Fibroblast of upper back skin (primary cell): Measurements from ENCODE around the gene ROBO1.
A peak's percentile ranks its signal among the peaks of the same experiment; 100 is the strongest.
"Not testable (repeated sequence)": the region's sequence is repeated elsewhere in the genome, so short reads cannot be mapped to it uniquely, and the experiment has no call there.

Experiments
- DNase-seq: peaks from one replicate; pipeline ENCODE4 v3.0.0-alpha.2; 2013

The ROBO1 gene

GRCh38 chr3:78724859-78725258 lies 1042.9 kb downstream of the ROBO1 start:
- DNase-seq, result no peak

DNA sequence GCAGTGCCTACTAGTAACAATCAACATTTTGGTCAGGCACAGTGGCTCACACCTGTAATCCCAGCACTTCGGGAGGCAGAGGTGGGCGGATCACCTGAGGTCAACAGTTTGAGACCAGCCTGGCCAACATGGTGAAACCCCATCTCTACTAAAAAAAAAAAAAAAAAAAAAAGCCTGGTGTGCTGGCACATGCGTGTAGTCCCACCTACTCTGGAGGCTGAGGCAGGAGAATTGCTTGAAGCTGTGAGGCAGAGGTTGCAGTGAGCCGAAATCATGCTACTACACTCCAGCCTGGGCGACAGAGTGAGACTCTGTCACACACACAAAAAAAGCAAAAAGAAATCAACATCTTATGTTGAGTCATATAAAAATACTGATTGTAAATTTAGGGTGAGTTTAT lies 1043.4 kb downstream of the ROBO1 start:
- DNase-seq, result not testable (repeated sequence)

GRCh38 chr3:78721771-78722543 lies 1045.8 kb downstream of the ROBO1 start:
- no peak for DNase-seq

DNA sequence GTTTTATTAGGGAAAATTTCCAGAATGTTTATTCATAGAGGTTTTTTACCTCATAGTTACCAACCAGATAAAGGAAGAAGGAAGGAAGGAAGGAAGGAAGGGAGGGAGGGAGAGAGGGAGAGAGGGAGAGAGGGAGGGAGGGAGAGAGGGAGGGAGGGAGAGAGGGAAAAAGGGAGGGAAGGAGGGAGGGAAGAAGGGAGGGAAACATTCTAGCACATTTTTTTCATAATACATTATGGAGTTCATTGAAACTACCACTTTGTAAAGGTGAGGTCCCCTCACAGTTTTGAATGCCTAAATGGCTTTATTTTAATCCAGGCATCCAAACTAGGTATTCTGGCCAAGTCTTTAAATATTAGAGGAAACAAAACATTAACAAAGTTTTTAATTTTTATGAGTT lies 1049.1 kb downstream of the ROBO1 start:
- DNase-seq, result no peak

DNA sequence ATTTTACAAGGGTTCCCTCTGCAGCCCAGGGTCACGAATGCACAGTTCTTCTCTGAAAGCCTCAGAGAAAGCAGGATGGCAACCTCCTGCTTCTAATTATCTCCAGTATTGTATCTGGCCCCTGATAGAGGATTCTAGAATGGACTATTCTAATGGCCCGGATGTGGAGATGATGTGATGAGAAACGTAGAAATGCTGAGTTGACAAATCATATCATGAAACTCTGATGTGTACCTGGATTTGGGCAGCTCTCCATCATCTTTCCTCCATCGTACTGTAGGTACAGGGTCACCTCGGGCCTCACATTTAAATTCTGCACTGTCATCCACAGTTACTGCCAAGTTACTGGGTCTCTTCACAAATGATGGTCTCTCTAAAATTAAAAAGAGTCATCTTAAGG lies 1050.8 kb downstream of the ROBO1 start:
- DNase-seq, result no peak

DNA sequence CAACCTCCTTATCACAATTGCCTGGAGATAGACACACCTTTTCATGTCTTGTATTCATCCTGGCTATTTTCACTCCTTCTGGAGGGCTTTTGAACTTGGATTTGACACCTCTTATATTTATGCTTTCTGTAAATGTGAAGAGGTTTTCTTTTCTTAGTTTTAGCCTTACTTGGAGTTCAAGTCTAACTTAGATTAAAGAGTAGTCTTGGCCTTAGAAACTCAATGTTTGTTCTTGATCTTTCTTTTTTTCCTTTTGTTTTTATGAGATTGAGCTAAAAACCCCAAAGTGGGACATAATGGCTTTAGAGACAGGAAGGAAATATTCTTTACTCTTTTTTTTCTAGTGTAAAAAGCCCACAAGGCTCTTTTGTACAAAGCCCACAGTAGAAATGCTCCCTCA lies 1054.9 kb downstream of the ROBO1 start:
- DNase-seq, result no peak

DNA sequence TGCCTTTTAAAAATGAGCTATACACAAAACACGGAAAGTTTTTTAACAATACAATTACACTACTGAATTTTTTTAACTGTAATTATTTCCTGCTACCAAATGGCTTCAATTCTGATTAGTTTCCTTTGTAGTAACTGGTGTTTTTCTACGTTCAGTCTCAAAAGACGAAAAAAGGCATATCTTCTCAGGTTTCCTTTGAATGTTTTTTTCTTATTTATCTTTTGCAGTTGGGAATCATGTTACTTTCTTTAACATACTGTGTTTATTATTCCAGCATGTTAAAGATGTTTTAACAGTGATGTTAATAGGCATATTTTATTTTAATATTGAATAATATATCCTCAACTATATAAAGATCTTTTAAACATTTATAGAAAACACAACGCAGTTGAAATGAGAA lies 1055.5 kb downstream of the ROBO1 start:
- no peak for DNase-seq

DNA sequence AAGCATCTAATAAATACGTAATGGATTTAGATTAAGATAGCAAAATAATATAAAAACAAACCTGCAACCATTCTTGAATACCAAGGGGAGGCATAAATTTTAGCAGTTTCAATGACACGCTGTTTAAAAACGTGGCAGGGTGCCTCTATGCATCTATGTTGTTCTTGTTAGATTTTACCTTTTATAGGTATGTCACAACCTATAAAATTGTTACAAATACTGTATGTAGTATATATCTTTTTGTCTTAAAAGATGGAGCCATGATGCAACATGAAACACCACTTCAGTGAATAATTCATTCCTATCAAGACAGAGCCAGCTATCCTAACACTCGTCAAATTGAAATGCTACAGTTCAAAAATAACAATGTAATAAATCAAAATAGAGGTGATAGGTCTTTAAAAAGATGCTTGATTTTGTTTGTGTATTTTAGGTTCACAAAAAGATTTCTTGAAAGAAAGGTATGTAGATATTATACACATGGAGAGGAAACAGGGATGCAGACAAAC lies 1059.2 kb downstream of the ROBO1 start:
- DNase-seq, result no peak

DNA sequence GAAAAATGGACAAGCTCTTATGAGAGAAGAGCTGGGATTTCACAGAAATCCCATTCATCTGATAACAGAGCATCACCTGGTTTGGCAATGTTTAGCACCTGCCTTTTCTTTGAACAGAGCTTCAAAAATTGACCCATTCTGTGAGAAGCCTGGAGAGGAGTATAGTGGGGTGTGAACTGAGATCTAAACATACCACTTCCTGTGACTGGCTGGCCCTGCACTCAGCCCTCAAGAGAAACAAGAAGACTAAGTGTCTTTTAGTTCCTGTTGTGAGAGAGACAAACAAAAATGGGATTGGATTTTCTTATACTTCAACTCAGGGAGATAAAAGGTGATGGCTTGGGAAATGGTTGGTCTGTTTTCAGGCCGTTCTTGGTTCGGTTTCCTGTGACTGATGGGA lies 1060.2 kb downstream of the ROBO1 start:
- no peak for DNase-seq

DNA sequence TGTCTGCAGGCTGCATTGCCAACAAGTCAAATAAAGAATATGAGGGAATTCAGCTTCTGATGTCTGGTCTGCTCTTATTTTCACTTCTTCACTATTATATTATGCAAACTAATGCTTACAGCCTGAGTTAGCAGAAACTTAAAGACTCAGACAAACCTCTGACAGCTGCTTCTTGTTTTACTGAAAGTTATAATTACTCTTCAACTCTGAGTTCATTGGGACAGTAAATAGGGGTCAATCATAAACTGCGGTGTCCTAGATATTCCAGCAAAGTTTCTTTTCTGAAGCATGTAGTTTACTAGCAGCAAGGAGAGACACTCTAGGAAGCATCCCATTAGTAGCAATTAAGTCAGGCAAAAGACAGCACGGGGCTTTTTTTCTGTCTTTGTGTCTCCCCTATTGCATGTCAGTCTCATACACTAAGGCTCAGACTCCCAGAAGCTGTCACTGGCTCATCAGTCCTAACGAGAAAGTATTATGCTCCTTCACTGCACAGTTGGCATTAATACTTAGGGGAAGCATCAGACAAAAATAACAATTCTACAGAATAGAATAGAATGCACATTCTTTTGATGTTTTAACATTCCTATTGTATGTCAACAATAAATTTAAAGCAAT lies 1060.8 kb downstream of the ROBO1 start:
- DNase-seq, result no peak

DNA sequence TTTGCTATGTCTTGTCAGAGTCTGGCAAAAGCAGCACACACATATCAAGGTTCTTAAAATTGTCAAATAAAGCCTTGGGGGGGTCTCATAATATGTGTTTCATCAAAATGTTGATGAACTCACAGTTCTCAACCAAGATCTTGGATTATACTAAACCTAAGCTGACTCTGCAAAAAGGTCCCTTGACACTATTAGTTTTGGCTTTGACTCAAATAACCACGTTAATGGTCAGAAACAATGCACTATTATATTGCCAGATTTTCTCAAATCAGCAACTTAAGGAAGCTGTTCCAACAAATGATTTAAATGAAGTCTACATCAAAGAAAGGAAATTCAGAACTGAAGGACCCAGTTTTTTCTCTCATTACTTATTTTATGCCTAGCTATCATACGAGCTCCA lies 1063.9 kb downstream of the ROBO1 start:
- peak; percentile 25 for DNase-seq

DNA sequence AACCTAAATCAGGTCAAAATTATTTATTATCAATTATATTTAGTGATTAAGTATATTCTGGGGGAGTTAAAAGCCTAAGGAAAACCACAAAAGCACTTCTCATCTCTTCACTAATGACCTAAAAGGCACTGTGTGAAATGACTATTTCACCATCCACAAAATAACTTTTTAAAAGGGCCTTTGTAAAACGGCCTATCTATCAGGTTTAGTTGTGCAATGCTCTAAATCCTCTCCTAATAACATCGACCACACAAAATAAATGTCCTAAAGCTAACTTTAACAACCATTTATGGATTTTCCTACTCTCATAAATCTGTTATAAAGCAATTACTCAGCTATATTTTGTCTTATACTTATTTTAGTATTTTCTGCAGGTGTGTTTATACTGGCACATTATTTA lies 1066.3 kb downstream of the ROBO1 start:
- DNase-seq, result no peak

DNA sequence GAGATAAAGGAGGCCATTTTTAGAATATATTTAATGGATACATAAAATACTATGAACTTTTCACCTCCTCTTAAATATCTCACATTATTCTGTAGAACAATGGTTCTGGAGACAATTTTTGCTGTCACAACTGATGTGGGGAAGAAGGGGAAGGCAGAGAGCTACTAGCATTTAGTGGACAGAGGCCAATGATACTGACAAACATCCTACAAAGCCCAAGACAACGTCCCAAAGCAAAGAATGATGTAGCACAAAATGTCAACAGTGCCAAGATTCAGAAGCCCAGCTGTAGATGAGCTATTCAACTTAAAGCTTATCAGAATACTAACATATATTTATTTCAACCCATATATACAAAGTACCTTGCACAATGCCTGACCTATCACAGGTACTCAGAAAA lies 1069.4 kb downstream of the ROBO1 start:
- no peak for DNase-seq

GRCh38 chr3:78697426-78697825 lies 1070.4 kb downstream of the ROBO1 start:
- DNase-seq, result peak; percentile 4

DNA sequence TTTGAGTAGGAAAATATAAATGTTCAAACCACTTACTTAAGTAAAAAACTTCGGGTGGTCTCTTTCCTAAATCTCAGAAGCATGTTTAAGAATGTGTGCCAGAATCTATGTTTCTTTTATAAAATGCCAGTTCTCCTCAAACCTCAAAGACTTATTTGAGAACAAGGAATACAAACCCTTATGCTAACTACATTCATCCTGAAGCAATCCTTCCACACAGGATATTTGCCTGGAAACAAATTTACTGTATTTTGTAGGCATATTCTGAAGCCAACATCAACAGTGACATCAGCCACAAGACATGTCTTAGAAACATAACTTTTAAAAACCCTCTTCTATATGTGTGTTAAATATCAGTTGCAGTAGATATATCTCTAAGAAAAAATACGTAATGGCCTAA lies 1077.0 kb downstream of the ROBO1 start:
- DNase-seq, result peak; percentile 44

DNA sequence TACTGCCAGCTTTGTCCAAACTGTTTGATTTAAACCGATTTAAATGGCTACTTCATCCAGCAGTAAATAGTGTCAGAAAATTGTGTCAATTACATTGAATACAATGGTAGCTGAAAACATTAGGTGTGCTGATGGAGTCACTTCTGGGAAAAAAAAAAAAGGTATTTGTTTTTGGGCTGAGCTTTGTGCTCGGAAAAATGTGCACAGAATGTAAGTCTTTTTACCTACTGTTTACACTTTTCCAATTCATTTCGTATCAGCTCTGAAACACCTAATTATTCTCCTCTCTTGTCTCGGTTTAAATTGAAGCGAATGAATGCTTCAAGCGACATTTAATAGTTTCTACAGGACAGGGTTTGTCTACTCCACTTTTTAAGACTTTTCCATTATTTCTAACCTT lies 1078.4 kb downstream of the ROBO1 start:
- DNase-seq, result no peak

GRCh38 chr3:78687520-78687919 lies 1080.3 kb downstream of the ROBO1 start:
- DNase-seq, result no peak

DNA sequence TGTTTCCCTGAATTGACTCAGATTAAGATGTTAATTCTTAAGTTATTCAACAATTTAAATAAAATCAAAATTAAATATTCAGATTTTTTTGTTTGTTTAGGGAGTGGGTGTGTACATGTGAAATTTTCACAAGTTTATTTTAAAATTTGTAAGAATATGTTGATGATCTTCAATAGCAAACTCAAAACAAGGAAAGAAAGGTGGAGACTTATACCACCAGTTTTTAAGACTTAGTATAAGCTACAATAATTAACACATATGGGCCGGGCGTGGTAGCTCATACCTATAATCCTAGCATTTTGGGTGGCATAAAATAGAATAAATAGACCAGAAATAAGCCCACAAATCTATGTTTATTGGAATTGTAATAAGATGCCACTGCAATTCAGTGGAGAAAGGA lies 1084.5 kb downstream of the ROBO1 start:
- DNase-seq, result no peak

- DNase-seq, result not testable (repeated sequence)
Measured at GRCh38 chr3:78675119-78675805, 1092.5 kb downstream of the ROBO1 start.

GRCh38 chr3:78670746-78671145 lies 1097.1 kb downstream of the ROBO1 start:
- DNase-seq, result no peak

GRCh38 chr3:78670094-78670493 lies 1097.7 kb downstream of the ROBO1 start:
- DNase-seq, result no peak

GRCh38 chr3:78668302-78668701 lies 1099.5 kb downstream of the ROBO1 start:
- no peak for DNase-seq

DNA sequence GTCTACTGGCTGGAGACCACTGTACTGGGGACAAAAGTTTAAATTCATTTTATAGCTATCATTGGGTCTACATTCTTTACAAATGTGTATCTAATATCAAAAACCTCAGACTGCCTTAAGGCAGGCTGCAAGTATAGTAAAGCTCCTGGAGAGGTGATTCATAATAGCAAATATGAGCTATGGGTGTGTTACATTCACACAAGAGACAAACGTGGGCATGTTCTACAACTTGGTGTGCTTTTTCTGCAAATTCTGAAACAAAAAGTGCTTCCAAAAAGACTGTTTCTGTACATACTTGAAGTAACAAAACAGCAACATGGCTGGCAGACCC lies 1101.4 kb downstream of the ROBO1 start:
- peak; percentile 76 for DNase-seq
